IPS-18a (cell line): ENCODE measurements around the gene SIK3.

ENCODE experiments used
- H3K27ac ChIP-seq: one replicate; pipeline ENCODE4 v1.5.1; 2013; ENCODE audit warnings: low read length
- H3K27me3 ChIP-seq: one replicate; pipeline ENCODE4 v1.6.1; 2013; ENCODE audit warnings: mild to moderate bottlenecking, low read length; ENCODE audit not compliant: control insufficient read depth, insufficient read depth
- H3K36me3 ChIP-seq: one replicate; pipeline ENCODE4 v1.6.1; 2013; ENCODE audit warnings: low read depth, low read length; ENCODE audit not compliant: control insufficient read depth
- H3K4me1 ChIP-seq: one replicate; pipeline ENCODE4 v1.6.1; 2013; ENCODE audit warnings: low read depth, low read length; ENCODE audit not compliant: control insufficient read depth
- H3K4me3 ChIP-seq: one replicate; pipeline ENCODE4 v1.5.1; 2013; ENCODE audit warnings: low read length
- H3K9ac ChIP-seq: one replicate; pipeline ENCODE4 v1.6.1; 2013; ENCODE audit warnings: mild to moderate bottlenecking, low read length, moderate library complexity
- H3K9me3 ChIP-seq: one replicate; pipeline ENCODE4 v1.6.1; 2013; ENCODE audit warnings: low read depth, low read length; ENCODE audit not compliant: control insufficient read depth

SIK3 gene

GRCh38 chr11:117016246-117016645 is 82.0 kb downstream of the SIK3 start:
- Histone ChIP-seq H3K9me3 (no peaks in the 10 kb centered on the region), H3K27ac (no peak overlapping the region), H3K9ac (no peak overlapping the region), H3K4me3 (no peak overlapping the region), H3K4me1 (no peaks in the 10 kb centered on the region), H3K27me3 (no peaks in the 10 kb centered on the region), H3K36me3 (no peaks in the 10 kb centered on the region)

GRCh38 chr11:117011541-117011898 is 86.7 kb downstream of the SIK3 start:
- Histone ChIP-seq H3K27me3 (no peaks in the 10 kb centered on the region), H3K4me1 (peaks cover 6% of the 10 kb centered on the region), H3K9ac (no peak overlapping the region), H3K4me3 (no peak overlapping the region), H3K36me3 (no peaks in the 10 kb centered on the region), H3K9me3 (no peaks in the 10 kb centered on the region), H3K27ac (no peak overlapping the region)

- Histone ChIP-seq H3K27me3 (no peaks in the 10 kb centered on the region), H3K36me3 (no peaks in the 10 kb centered on the region), H3K9me3 (no peaks in the 10 kb centered on the region), H3K27ac (no peak overlapping the region), H3K4me1 (peaks cover 6% of the 10 kb centered on the region), H3K9ac (no peak overlapping the region), H3K4me3 (no peak overlapping the region)
Measured at GRCh38 chr11:117010808-117011540, 87.3 kb downstream of the SIK3 start.

- Histone ChIP-seq H3K9ac (no peak overlapping the region), H3K9me3 (no peaks in the 10 kb centered on the region), H3K36me3 (no peaks in the 10 kb centered on the region), H3K4me1 (peaks cover 6% of the 10 kb centered on the region), H3K27me3 (no peaks in the 10 kb centered on the region), H3K27ac (no peak overlapping the region), H3K4me3 (no peak overlapping the region)
Measured at GRCh38 chr11:117009905-117010605, 88.2 kb downstream of the SIK3 start.

- no peaks in the 10 kb centered on the region for H3K36me3 ChIP-seq
- H3K9ac ChIP-seq = no peak overlapping the region
- no peaks in the 10 kb centered on the region for H3K27me3 ChIP-seq
- no peak overlapping the region for H3K27ac ChIP-seq
- H3K9me3 ChIP-seq = no peaks in the 10 kb centered on the region
- H3K4me1 ChIP-seq = peaks cover 6% of the 10 kb centered on the region
- H3K4me3 ChIP-seq = no peak overlapping the region
Measured at GRCh38 chr11:117005758-117006157, 92.5 kb downstream of the SIK3 start.

- Histone ChIP-seq H3K9ac (no peak overlapping the region), H3K9me3 (no peaks in the 10 kb centered on the region), H3K36me3 (no peaks in the 10 kb centered on the region), H3K27ac (no peak overlapping the region), H3K4me3 (no peak overlapping the region), H3K27me3 (no peaks in the 10 kb centered on the region), H3K4me1 (no peaks in the 10 kb centered on the region)
Measured at GRCh38 chr11:117002639-117003299, 95.5 kb downstream of the SIK3 start.

GRCh38 chr11:117000014-117000737 is 98.1 kb downstream of the SIK3 start:
- Histone ChIP-seq H3K9ac (no peak overlapping the region), H3K36me3 (no peaks in the 10 kb centered on the region), H3K27ac (no peak overlapping the region), H3K4me1 (no peaks in the 10 kb centered on the region), H3K4me3 (no peak overlapping the region), H3K9me3 (no peaks in the 10 kb centered on the region), H3K27me3 (no peaks in the 10 kb centered on the region)

- H3K4me3 ChIP-seq = no peak overlapping the region
- H3K27me3 ChIP-seq = no peaks in the 10 kb centered on the region
- no peaks in the 10 kb centered on the region for H3K9me3 ChIP-seq
- no peaks in the 10 kb centered on the region for H3K36me3 ChIP-seq
- H3K4me1 ChIP-seq = peaks cover 12% of the 10 kb centered on the region
- H3K9ac ChIP-seq = no peak overlapping the region
- no peak overlapping the region for H3K27ac ChIP-seq
Measured at GRCh38 chr11:116997071-116997470, 101.2 kb downstream of the SIK3 start.

- peaks cover 31% of the 10 kb centered on the region for H3K4me1 ChIP-seq
- H3K9me3 ChIP-seq = no peaks in the 10 kb centered on the region
- H3K36me3 ChIP-seq = no peaks in the 10 kb centered on the region
- peak overlapping the region; percentile 50 for H3K27ac ChIP-seq
- no peaks in the 10 kb centered on the region for H3K27me3 ChIP-seq
- no peak overlapping the region for H3K4me3 ChIP-seq
- H3K9ac ChIP-seq = peak overlapping the region; percentile 36
Measured at GRCh38 chr11:116994195-116994594, 104.0 kb downstream of the SIK3 start.

- Histone ChIP-seq H3K9me3 (no peaks in the 10 kb centered on the region), H3K27ac (peak overlapping the region; percentile 50), H3K9ac (peak overlapping the region; percentile 36), H3K4me3 (no peak overlapping the region), H3K27me3 (no peaks in the 10 kb centered on the region), H3K4me1 (peaks cover 34% of the 10 kb centered on the region), H3K36me3 (no peaks in the 10 kb centered on the region)
Measured at GRCh38 chr11:116993599-116993998, 104.6 kb downstream of the SIK3 start.

- Histone ChIP-seq H3K27ac (no peak overlapping the region), H3K4me1 (peaks cover 34% of the 10 kb centered on the region), H3K27me3 (no peaks in the 10 kb centered on the region), H3K9ac (no peak overlapping the region), H3K9me3 (no peaks in the 10 kb centered on the region), H3K36me3 (no peaks in the 10 kb centered on the region), H3K4me3 (no peak overlapping the region)
Measured at GRCh38 chr11:116991491-116991890, 106.7 kb downstream of the SIK3 start.
